Lower lobe of right lung (tissue), 2 donors: ENCODE results near the gene SORCS1. TPM values are rescaled to one million over a fixed set of nuclear protein-coding genes. Genes with fewer than 3 reads are reported as not detected.

ENCODE experiments used
- ATAC-seq, 2 donors: fragments of 200-7000 bp; cut with Tn5 transposase; one replicate each; pipeline ENCODE4 v1.9.1; 2020 to 2022; ENCODE audit warnings: mild to moderate bottlenecking in 2 of 2, moderate library complexity in 2 of 2
- DNase-seq: peaks from one replicate; pipeline ENCODE4 v3.0.0-alpha.2; 2020
- H3K27ac ChIP-seq: fragments of 200-600 bp; one replicate; pipeline ENCODE4 v1.8.0; 2022
- H3K27me3 ChIP-seq: fragments of 200-600 bp; one replicate; pipeline ENCODE4 v1.8.0; 2022; ENCODE audit warnings: low read depth
- H3K36me3 ChIP-seq: fragments of 200-600 bp; one replicate; pipeline ENCODE4 v1.8.0; 2022; ENCODE audit warnings: mild to moderate bottlenecking
- H3K4me1 ChIP-seq: fragments of 200-600 bp; one replicate; pipeline ENCODE4 v1.8.0; 2022
- H3K4me3 ChIP-seq: fragments of 200-600 bp; one replicate; pipeline ENCODE4 v1.8.0; 2022; ENCODE audit warnings: mild to moderate bottlenecking
- H3K9me3 ChIP-seq: fragments of 200-600 bp; one replicate; pipeline ENCODE4 v1.8.0; 2022
- CTCF ChIP-seq: fragments of 200-600 bp; IDR thresholded peaks from one replicate; pipeline ENCODE4 v1.8.0; 2022; ENCODE audit warnings: antibody characterized with exemption, mild to moderate bottlenecking
- intact Hi-C: fragments of 100-400 bp; cut with DNase I; formaldehyde crosslinking; loops from one replicate; pipeline ENCODE4 v1.11.0; 2022
- total RNA-seq: library from RNA; stranded (reverse); fragmentation: NEBNext Ultra II Directional; extraction: Animal tissue kit (Norgen Biotek cat#: 25700); gene quantifications from one replicate; pipeline ENCODE4 v1.2.1, GENCODE V29; 2021
- donor health status: DM: no; HTN: yes; CAD: no; lungs with severe emphysema.

The SORCS1 gene
- total RNA-seq, 1 donor from 2014 or later = 0.15 TPM

GRCh38 chr10:106746868-106747267 lies 417.6 kb downstream of the SORCS1 start:
- H3K36me3 ChIP-seq = no peaks in the 10 kb centered on the region
- no peak overlapping the region for H3K27ac ChIP-seq
- DNase-seq (no peak), ATAC-seq (no peak)
- no peaks in the 10 kb centered on the region for H3K4me1 ChIP-seq
- intact Hi-C loops = no loop called here
- H3K9me3 ChIP-seq = no peaks in the 10 kb centered on the region
- TF ChIP-seq CTCF = no peak
- H3K27me3 ChIP-seq = no peaks in the 10 kb centered on the region
- H3K4me3 ChIP-seq = no peak overlapping the region

GRCh38 chr10:106741006-106741530 lies 423.4 kb downstream of the SORCS1 start:
- H3K4me1 ChIP-seq = no peaks in the 10 kb centered on the region
- intact Hi-C loops = no loop called here
- no peak overlapping the region for H3K4me3 ChIP-seq
- no peaks in the 10 kb centered on the region for H3K9me3 ChIP-seq
- no peaks in the 10 kb centered on the region for H3K36me3 ChIP-seq
- ATAC-seq (no peak), DNase-seq (no peak)
- no peaks in the 10 kb centered on the region for H3K27me3 ChIP-seq
- H3K27ac ChIP-seq = no peak overlapping the region
- TF ChIP-seq CTCF = no peak

GRCh38 chr10:106740071-106740470 lies 424.4 kb downstream of the SORCS1 start:
- no peak for DNase-seq
- no peak overlapping the region for H3K4me3 ChIP-seq
- H3K27me3 ChIP-seq = no peaks in the 10 kb centered on the region
- H3K27ac ChIP-seq = no peak overlapping the region
- H3K36me3 ChIP-seq = no peaks in the 10 kb centered on the region
- intact Hi-C loops = no loop called here
- H3K9me3 ChIP-seq = no peaks in the 10 kb centered on the region
- no peaks in the 10 kb centered on the region for H3K4me1 ChIP-seq
- TF ChIP-seq CTCF = no peak
- ATAC-seq = no peak

GRCh38 chr10:106734220-106734619 lies 430.3 kb downstream of the SORCS1 start:
- no peak for ATAC-seq
- H3K4me3 ChIP-seq = no peak overlapping the region
- no peak for DNase-seq
- no peak for TF ChIP-seq CTCF
- intact Hi-C loops = no loop called here
- no peaks in the 10 kb centered on the region for H3K27me3 ChIP-seq
- no peaks in the 10 kb centered on the region for H3K9me3 ChIP-seq
- no peak overlapping the region for H3K27ac ChIP-seq
- no peaks in the 10 kb centered on the region for H3K36me3 ChIP-seq
- no peaks in the 10 kb centered on the region for H3K4me1 ChIP-seq

GRCh38 chr10:106728232-106728631 lies 436.3 kb downstream of the SORCS1 start:
- Histone ChIP-seq H3K9me3 (no peaks in the 10 kb centered on the region), H3K27ac (no peak overlapping the region), H3K36me3 (no peaks in the 10 kb centered on the region), H3K4me1 (no peaks in the 10 kb centered on the region), H3K27me3 (no peaks in the 10 kb centered on the region), H3K4me3 (no peak overlapping the region)
- DNase-seq (no peak), ATAC-seq (no peak)
- intact Hi-C loops = no loop called here
- TF ChIP-seq CTCF = no peak

- intact Hi-C loops = no loop called here
- Histone ChIP-seq H3K27ac (no peak overlapping the region), H3K9me3 (no peaks in the 10 kb centered on the region), H3K4me1 (no peaks in the 10 kb centered on the region), H3K27me3 (no peaks in the 10 kb centered on the region), H3K4me3 (no peak overlapping the region), H3K36me3 (no peaks in the 10 kb centered on the region)
- DNase-seq (no peak), ATAC-seq (no peak)
- TF ChIP-seq CTCF = no peak
These were observed 437.3 kb downstream of the SORCS1 start for GRCh38 chr10:106727170-106727569.
